ENCODE results near the gene DDX39B.
"Not testable (repeated sequence)": the region's sequence is repeated elsewhere in the genome, so short reads cannot be mapped to it uniquely, and the experiment has no call there.

DDX39B gene

DNA sequence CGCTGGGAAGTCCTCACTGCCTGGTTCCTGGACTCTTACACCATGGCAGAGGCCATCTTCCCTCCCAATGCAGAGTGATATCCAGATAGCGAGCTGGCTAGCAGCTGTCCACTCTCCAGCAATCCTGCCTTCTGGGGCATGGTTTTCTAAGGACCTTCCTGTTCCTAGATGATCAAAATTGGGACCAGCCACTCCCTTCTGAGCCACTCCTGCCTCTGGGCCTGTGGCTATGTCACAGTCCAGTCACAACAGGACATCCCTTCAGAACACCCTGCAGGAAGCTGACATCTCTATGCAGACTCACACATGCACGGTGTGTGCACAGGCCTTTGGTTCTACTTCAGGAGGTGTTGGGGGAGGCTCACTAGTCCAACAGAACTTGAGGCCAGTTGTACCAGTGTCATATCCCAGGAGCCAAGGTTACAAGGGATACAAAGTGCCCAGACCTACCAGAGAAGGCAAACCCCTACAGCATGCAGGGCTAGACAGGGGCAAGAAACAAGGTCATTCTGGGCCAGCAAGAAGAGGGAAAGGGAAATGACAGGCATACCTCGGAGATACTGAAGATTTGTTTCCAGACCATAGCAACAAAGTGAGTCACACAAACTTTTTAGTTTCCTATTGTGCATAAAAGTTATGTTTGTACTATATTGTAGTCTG is 15.7 kb downstream of the DDX39B start:
- TF ChIP-seq, protein P1, sequence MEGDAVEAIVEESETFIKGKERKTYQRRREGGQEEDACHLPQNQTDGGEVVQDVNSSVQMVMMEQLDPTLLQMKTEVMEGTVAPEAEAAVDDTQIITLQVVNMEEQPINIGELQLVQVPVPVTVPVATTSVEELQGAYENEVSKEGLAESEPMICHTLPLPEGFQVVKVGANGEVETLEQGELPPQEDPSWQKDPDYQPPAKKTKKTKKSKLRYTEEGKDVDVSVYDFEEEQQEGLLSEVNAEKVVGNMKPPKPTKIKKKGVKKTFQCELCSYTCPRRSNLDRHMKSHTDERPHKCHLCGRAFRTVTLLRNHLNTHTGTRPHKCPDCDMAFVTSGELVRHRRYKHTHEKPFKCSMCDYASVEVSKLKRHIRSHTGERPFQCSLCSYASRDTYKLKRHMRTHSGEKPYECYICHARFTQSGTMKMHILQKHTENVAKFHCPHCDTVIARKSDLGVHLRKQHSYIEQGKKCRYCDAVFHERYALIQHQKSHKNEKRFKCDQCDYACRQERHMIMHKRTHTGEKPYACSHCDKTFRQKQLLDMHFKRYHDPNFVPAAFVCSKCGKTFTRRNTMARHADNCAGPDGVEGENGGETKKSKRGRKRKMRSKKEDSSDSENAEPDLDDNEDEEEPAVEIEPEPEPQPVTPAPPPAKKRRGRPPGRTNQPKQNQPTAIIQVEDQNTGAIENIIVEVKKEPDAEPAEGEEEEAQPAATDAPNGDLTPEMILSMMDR (IDR thresholded peaks at IDR 0.05; ENCODE audit: control insufficient read depth, extremely low read depth, insufficient read depth) = no peak
- H3K4me3 ChIP-seq (ENCODE audit: low read depth, low read length) = no peak overlapping the region
- no peak for DNase-seq (ENCODE audit: low read depth)

DNA sequence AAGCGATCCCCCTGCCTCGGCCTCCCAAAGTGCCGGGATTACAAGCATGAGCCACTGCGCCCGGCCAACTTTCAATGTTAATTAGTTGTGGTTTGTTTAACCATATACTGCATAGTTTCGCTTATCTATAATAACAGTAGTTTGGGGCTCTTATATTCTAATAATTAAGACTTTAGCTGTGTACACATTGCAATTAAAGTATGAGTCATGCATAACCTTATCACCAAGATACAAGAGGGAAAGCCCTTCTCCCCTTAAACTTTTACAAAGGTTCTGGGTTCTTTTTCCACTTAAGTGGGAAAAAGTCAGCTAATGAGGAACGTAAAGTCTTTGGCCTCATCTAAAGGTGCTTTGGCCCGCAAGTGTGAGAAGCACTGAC is 16.3 kb downstream of the DDX39B start:
- TF ChIP-seq, protein P1 (IDR thresholded peaks at IDR 0.05; ENCODE audit: control insufficient read depth, extremely low read depth, insufficient read depth) = no peak
- no peak for DNase-seq (ENCODE audit: low read depth)
- H3K4me3 ChIP-seq (ENCODE audit: low read depth, low read length) = no peak overlapping the region

DNA sequence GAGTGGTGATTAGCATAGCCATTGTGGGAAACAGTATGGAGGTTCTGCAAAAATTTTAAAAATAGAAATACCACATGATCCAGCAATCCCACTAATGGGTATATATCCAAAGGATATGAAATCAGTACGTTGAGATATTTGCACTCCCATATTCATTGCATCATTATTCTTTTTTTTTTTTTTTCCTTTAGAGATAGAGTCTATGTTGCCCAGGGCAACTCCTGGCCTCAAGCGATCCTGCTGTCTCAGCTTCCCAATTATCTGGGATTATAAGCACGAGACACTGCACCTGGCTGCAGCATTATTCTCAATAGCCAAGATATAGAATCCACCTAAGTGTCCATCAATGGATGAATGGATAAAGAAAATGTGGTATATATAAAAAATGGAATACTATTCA is 20.0 kb downstream of the DDX39B start:
- DNase-seq (ENCODE audit: low read depth) = no peak
- H3K4me3 ChIP-seq (ENCODE audit: low read depth, low read length) = no peak overlapping the region
- TF ChIP-seq, protein P1 (IDR thresholded peaks at IDR 0.05; ENCODE audit: control insufficient read depth, extremely low read depth, insufficient read depth) = no peak

DNA sequence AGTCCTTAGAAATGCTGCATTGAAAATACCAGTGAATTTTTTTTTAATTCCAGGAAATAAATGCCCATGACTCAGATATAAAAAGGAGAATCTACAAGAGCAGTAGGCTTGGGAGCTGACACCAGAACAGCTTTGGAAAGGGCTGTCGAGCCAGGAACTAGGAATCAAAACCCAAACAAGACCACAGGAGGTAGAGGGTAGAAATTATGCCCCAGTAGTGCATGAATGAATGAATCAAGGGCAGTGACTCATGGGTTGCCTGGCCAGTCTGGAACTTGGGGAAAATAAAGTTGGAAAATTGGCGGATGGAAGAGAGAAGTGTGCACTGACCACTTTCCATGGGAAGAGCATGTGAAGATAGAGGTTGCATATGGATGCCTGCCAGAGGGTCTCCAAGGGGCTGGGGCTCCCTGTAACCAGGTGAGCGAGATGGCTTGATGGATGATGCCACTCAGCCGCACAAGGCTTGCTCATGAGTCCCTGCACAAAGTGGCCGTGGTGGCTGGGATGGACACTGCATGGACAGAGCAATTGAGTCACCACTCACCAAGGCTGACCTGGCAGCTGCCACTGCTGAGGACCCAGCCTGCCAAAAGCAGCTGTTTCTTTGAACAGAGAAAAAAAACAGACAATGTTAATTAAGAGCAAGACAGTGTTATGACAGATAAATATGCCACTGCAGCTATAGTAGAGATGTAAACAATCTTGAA is 28.2 kb downstream of the DDX39B start:
- TF ChIP-seq, protein P1 (IDR thresholded peaks at IDR 0.05; ENCODE audit: control insufficient read depth, extremely low read depth, insufficient read depth) = no peak
- no peak overlapping the region for H3K4me3 ChIP-seq (ENCODE audit: low read depth, low read length)
- no peak for DNase-seq (ENCODE audit: low read depth)

DNA sequence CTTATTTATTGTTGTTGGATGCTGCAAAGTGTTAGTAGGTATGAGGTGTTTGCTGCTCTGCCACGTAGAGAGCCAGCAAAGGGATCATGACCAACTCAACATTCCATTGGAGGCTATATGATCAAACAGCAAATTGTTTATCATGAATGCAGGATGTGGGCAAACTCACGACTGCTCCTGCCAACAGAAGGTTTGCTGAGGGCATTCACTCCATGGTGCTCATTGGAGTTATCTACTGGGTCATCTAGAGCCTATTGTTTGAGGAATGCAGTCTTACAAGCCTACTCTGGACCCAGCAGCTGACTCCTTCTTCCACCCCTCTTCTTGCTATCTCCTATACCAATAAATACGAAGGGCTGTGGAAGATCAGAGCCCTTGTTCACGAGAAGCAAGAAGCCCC is 31.8 kb downstream of the DDX39B start:
- no peak for DNase-seq (ENCODE audit: low read depth)
- no peak overlapping the region for H3K4me3 ChIP-seq (ENCODE audit: low read depth, low read length)
- TF ChIP-seq, protein P1 (IDR thresholded peaks at IDR 0.05; ENCODE audit: control insufficient read depth, extremely low read depth, insufficient read depth) = no peak

DNA sequence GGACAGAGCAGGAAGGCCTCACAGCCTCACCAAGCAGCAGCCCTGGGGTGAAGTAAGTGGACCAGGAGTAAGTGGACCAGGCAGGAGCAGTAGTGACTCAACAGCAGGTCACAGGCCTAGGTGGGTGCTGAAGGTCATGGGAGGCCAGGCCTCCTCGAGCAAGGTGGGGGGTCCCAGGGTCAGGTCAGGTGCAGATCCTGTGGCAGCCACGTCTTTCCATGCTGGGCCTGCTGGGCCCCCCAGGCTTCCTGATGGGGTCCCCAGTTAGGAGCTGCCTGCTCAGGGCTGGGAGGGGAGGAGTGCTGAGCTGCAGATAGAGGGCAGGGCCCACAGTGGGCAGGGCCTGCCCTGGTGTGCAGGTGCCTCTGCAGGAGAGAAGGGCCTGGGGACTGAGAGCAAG is 32.8 kb downstream of the DDX39B start:
- DNase-seq (ENCODE audit: low read depth); H3K4me3 ChIP-seq (ENCODE audit: low read depth, low read length): not testable (repeated sequence)

DNA sequence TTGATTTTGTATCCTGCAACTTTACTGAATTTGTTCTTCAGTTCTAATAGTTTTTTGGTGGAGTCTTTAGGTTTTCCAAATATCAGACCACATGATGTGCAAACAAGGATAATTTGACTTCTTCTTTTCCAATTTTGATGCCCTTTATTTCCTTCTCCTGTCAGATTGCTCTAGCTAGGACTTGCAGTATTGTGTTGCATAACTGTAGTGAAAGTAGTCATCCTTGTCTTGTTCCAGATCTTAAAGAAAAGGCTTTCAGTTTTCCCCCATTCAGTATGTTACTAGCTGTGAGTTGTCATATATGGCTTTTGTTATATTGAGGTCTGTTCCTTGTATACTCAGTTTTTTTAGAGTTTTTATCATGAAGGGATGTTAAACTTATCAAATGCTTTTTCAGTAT is 39.2 kb downstream of the DDX39B start:
- TF ChIP-seq, protein P1 (IDR thresholded peaks at IDR 0.05; ENCODE audit: control insufficient read depth, extremely low read depth, insufficient read depth) = no peak
- DNase-seq (ENCODE audit: low read depth) = no peak
- H3K4me3 ChIP-seq (ENCODE audit: low read depth, low read length) = no peak overlapping the region

DNA sequence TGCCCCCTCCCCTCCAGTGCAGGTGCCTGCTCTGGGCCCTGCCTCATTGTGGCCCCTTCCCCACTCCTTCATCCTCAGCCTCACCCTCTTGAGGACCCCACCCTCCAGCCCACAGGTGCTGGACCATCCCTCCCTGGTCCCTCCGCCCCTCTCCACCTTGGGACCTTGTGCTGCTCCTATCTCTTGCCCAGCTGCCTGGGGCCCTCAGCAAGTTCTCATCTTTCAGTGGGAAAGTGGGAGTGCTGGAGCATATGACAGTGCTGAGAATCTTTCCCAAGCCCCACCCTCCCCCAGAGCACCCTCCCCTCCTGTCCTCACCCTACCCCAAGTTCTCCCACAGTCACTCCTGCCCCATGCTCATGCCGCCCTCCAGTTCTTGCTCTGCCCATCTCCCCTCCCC is 42.2 kb downstream of the DDX39B start:
- not testable (repeated sequence) for DNase-seq (ENCODE audit: low read depth); H3K4me3 ChIP-seq (ENCODE audit: low read depth, low read length)

All from LNCaP clone FGC (cell line).